H9 (cell line): Measurements from ENCODE around the gene AKT1. TPM values are rescaled to one million over a fixed set of nuclear protein-coding genes. Genes with fewer than 3 reads are reported as not detected.

Experiments used
- DNase-seq: peaks from one replicate; pipeline ENCODE4 v3.0.0-alpha.2; 2017
- H2AFZ ChIP-seq: one replicate; pipeline ENCODE4 v1.6.1; 2013; ENCODE audit warnings: mild to moderate bottlenecking, low read length, control low read depth, moderate library complexity
- H2AK5ac ChIP-seq: 2 replicates; pipeline ENCODE4 v1.6.1; 2013; ENCODE audit warnings: low read length, control low read depth, mixed read lengths; ENCODE audit not compliant: insufficient read length
- H2BK120ac ChIP-seq: one replicate; pipeline ENCODE4 v1.6.1; 2013; ENCODE audit warnings: low read depth, mild to moderate bottlenecking, low read length, control low read depth, inconsistent platforms; ENCODE audit not compliant: poor library complexity, severe bottlenecking
- H2BK12ac ChIP-seq: 2 replicates; pipeline ENCODE4 v1.6.1; 2013; ENCODE audit warnings: low read length, control low read depth, mixed read lengths, low read depth; ENCODE audit not compliant: insufficient read length
- H2BK15ac ChIP-seq: 2 replicates; pipeline ENCODE4 v1.6.1; 2013; ENCODE audit warnings: low read depth, low read length, control low read depth
- H2BK20ac ChIP-seq: one replicate; pipeline ENCODE4 v1.6.1; 2013; ENCODE audit warnings: low read depth, mild to moderate bottlenecking, low read length, control low read depth, inconsistent platforms; ENCODE audit not compliant: poor library complexity, severe bottlenecking
- H2BK5ac ChIP-seq: 2 replicates; pipeline ENCODE4 v1.6.1; 2013; ENCODE audit warnings: low read length, control low read depth, mixed read lengths; ENCODE audit not compliant: insufficient read length
- H3K14ac ChIP-seq: 2 replicates; pipeline ENCODE4 v1.6.1; 2013; ENCODE audit warnings: low read length, control low read depth; ENCODE audit not compliant: insufficient read depth
- H3K18ac ChIP-seq: 2 replicates; pipeline ENCODE4 v1.6.1; 2013; ENCODE audit warnings: low read depth, mild to moderate bottlenecking, mixed read lengths, low read length, control low read depth; ENCODE audit not compliant: insufficient read length
- H3K23ac ChIP-seq: 2 replicates; pipeline ENCODE4 v1.6.1; 2013; ENCODE audit warnings: low read length, control low read depth, mixed read lengths, low read depth; ENCODE audit not compliant: insufficient read length
- H3K23me2 ChIP-seq: 2 replicates; pipeline ENCODE4 v1.6.1; 2013; ENCODE audit warnings: low read depth, mild to moderate bottlenecking, mixed read lengths, low read length, control low read depth; ENCODE audit not compliant: insufficient read length, poor library complexity, severe bottlenecking
- H3K27ac ChIP-seq: 2 replicates; pipeline ENCODE4 v1.5.1; 2013; ENCODE audit warnings: low read length, control low read depth, mixed read lengths, low read depth; ENCODE audit not compliant: insufficient read length
- H3K27me3 ChIP-seq: 2 replicates; pipeline ENCODE4 v1.6.1; 2013; ENCODE audit warnings: low read length, control low read depth, inconsistent platforms; ENCODE audit not compliant: insufficient read depth
- H3K4ac ChIP-seq: 2 replicates; pipeline ENCODE4 v1.6.1; 2013; ENCODE audit warnings: low read depth, mild to moderate bottlenecking, control low read depth, inconsistent platforms, low read length, moderate library complexity
- H3K4me1 ChIP-seq: 2 replicates; pipeline ENCODE4 v1.6.1; 2013; ENCODE audit warnings: low read length, control low read depth, inconsistent platforms; ENCODE audit not compliant: insufficient read depth
- H3K4me2 ChIP-seq: 2 replicates; pipeline ENCODE4 v1.6.1; 2013; ENCODE audit warnings: low read length, control low read depth, mixed read lengths; ENCODE audit not compliant: insufficient read length, insufficient read depth
- H3K56ac ChIP-seq: 2 replicates; pipeline ENCODE4 v1.6.1; 2013; ENCODE audit warnings: low read depth, mild to moderate bottlenecking, mixed read lengths, low read length, control low read depth; ENCODE audit not compliant: insufficient read length
- H3K79me1 ChIP-seq: 2 replicates; pipeline ENCODE4 v1.6.1; 2013; ENCODE audit warnings: low read depth, mild to moderate bottlenecking, moderate library complexity, low read length, control low read depth, inconsistent platforms; ENCODE audit not compliant: insufficient read depth, poor library complexity, severe bottlenecking
- H3K79me2 ChIP-seq: 2 replicates; pipeline ENCODE4 v1.6.1; 2013; ENCODE audit warnings: low read length, control low read depth, inconsistent platforms; ENCODE audit not compliant: insufficient read depth
- H3K9ac ChIP-seq: 2 replicates; pipeline ENCODE4 v1.6.1; 2013; ENCODE audit warnings: low read length, control low read depth, mixed read lengths; ENCODE audit not compliant: insufficient read length; ENCODE audit errors: extremely low read depth
- H3K9me3 ChIP-seq: one replicate; pipeline ENCODE4 v1.6.1; 2013; ENCODE audit warnings: low read depth, low read length, inconsistent platforms; ENCODE audit not compliant: control insufficient read depth
- H3T11ph ChIP-seq: one replicate; pipeline ENCODE4 v1.6.1; 2013; ENCODE audit warnings: mild to moderate bottlenecking, low read length, control low read depth, inconsistent platforms
- H4K20me1 ChIP-seq: one replicate; pipeline ENCODE4 v1.6.1; 2013; ENCODE audit not compliant: control insufficient read depth, insufficient read length, insufficient read depth
- H4K5ac ChIP-seq: 2 replicates; pipeline ENCODE4 v1.6.1; 2013; ENCODE audit warnings: low read depth, mild to moderate bottlenecking, mixed read lengths, low read length, control low read depth; ENCODE audit not compliant: insufficient read length
- H4K8ac ChIP-seq: replicated peaks from 2 replicates; pipeline ENCODE4 v1.6.1; 2013; ENCODE audit warnings: low read length, control low read depth, mixed read lengths, low read depth; ENCODE audit not compliant: insufficient read length
- H4K91ac ChIP-seq: 2 replicates; pipeline ENCODE4 v1.6.1; 2013; ENCODE audit warnings: low read depth, mild to moderate bottlenecking, moderate library complexity, mixed read lengths, low read length, control low read depth; ENCODE audit not compliant: insufficient read length
- H3K27ac Mint-ChIP-seq, 3 experiments: 2 replicates in 2 of 3; 3 replicates in 1 of 3; pipeline ENCODE4 v1.8.0; 2020 to 2021; ENCODE audit warnings: mixed read lengths in 3 of 3, mild to moderate bottlenecking in 1 of 3, moderate library complexity in 1 of 3
- H3K27me3 Mint-ChIP-seq: 2 replicates; pipeline ENCODE4 v1.8.0; 2021; ENCODE audit warnings: low read depth, mild to moderate bottlenecking, moderate library complexity, mixed read lengths
- H3K36me3 Mint-ChIP-seq, 3 experiments: 2 replicates in 2 of 3; 3 replicates in 1 of 3; pipeline ENCODE4 v1.8.0; 2020 to 2021; ENCODE audit warnings: low read depth in 3 of 3, mixed read lengths in 3 of 3; ENCODE audit not compliant: insufficient read depth in 1 of 3
- H3K4me1 Mint-ChIP-seq, 2 experiments: 2 replicates each; pipeline ENCODE4 v1.8.0; 2020; ENCODE audit warnings: mixed read lengths in 2 of 2
- H3K4me3 Mint-ChIP-seq, 2 experiments: 2 replicates in 1 of 2; 3 replicates in 1 of 2; pipeline ENCODE4 v1.8.0; 2020 to 2021; ENCODE audit warnings: mild to moderate bottlenecking in 2 of 2, mixed read lengths in 2 of 2, moderate library complexity in 1 of 2
- H3K9me3 Mint-ChIP-seq, 2 experiments: 2 replicates in 1 of 2; 3 replicates in 1 of 2; pipeline ENCODE4 v1.8.0; 2020; ENCODE audit warnings: mild to moderate bottlenecking in 2 of 2, mixed read lengths in 2 of 2, moderate library complexity in 1 of 2
- CTCF ChIP-seq: fragments of 200-600 bp; sonication (generic); conservative IDR thresholded peaks from 3 replicates; pipeline ENCODE4 v1.8.0; 2021; ENCODE audit warnings: antibody characterized with exemption, mild to moderate bottlenecking
- WGBS: extraction: QIAGEN DNeasy Blood & Tissue Kit; methylation state at CpG from one replicate; pipeline ENCODE4 v1.1.7; 2013; ENCODE audit warnings: missing lambda C conversion rate, low lambda C conversion rate, mixed read lengths; ENCODE audit not compliant: insufficient read length; ENCODE audit errors: extremely low coverage; 5-methylcytosine and 5-hydroxymethylcytosine counted together
- total RNA-seq: library from RNA; stranded (reverse); gene quantifications from 2 replicates; pipeline ENCODE4 v1.2.1, GENCODE V29; 2021

AKT1 gene
- total RNA-seq, 1 experiment from 2014 or later, result 101 TPM

GRCh38 chr14:104783484-104784217, 11.9 kb downstream of the AKT1 start:
- no peaks in the 10 kb centered on the region for H3K27me3 Mint-ChIP-seq
- Histone ChIP-seq H3K23me2 (no peaks in the 10 kb centered on the region), H3K4me1 (no peaks in the 10 kb centered on the region), H3K14ac (no peak overlapping the region; the same call in 1 of the 2 replicates), H3K27me3 (no peaks in the 10 kb centered on the region), H2AK5ac (no peak overlapping the region), H3K79me2 (no peaks in the 10 kb centered on the region), H3K56ac (no peak overlapping the region), H3K23ac (no peak overlapping the region), H3T11ph (no peak overlapping the region), H2BK20ac (no peak overlapping the region), H3K9ac (no peak overlapping the region), H2BK5ac (no peak overlapping the region), H3K9me3 (no peaks in the 10 kb centered on the region), H2AFZ (no peak overlapping the region), H4K20me1 (no peaks in the 10 kb centered on the region), H3K4ac (no peak overlapping the region), H3K79me1 (no peaks in the 10 kb centered on the region), H4K8ac (no peak overlapping the region), H3K27ac (no peak overlapping the region), H3K4me2 (no peak overlapping the region), H3K18ac (no peak overlapping the region), H2BK15ac (no peak overlapping the region), H4K91ac (no peak overlapping the region), H2BK120ac (no peak overlapping the region), H2BK12ac (no peak overlapping the region), H4K5ac (no peak overlapping the region)
- no peak for TF ChIP-seq CTCF
- no peak overlapping the region for H3K4me3 Mint-ChIP-seq
- H3K36me3 Mint-ChIP-seq, result peaks cover 0 to 6% (median 0%) of the 10 kb centered on the region in 3 experiments; a peak in 2 of 7 replicates
- WGBS, result no CpG with 5 or more reads among the region's 16 CpGs
- DNase-seq, result no peak
- no peaks in the 10 kb centered on the region for H3K9me3 Mint-ChIP-seq
- no peaks in the 10 kb centered on the region for H3K4me1 Mint-ChIP-seq
- H3K27ac Mint-ChIP-seq, result no peak overlapping the region
